ENCODE data around the gene TRIM66.
A peak's percentile ranks its signal among the peaks of the same experiment; 100 is the strongest.

The TRIM66 gene

DNA sequence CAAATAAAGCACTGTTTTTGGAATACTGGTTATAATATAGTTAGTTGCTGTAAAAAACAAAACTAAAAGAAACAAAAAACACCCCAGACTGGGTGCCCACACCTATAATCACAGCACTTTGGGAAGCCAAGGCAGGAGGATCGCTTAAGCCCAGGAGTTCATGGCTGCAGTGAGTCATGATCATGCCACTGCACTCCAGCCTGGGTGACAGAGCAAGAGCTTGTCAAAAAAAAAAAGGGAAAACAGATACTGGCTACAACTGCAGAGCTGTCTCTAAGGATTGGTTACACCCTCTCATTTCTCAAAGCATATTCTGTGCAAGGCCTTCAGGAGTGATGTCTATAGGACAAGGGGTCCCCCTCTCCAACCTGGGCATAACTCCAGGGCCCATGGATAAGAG is 73.8 kb downstream of the TRIM66 start:
- DNase-seq (ENCODE audit: insufficient read length, low spot score) (no peak), FAIRE-seq (no peak)
- TF ChIP-seq, protein P1, sequence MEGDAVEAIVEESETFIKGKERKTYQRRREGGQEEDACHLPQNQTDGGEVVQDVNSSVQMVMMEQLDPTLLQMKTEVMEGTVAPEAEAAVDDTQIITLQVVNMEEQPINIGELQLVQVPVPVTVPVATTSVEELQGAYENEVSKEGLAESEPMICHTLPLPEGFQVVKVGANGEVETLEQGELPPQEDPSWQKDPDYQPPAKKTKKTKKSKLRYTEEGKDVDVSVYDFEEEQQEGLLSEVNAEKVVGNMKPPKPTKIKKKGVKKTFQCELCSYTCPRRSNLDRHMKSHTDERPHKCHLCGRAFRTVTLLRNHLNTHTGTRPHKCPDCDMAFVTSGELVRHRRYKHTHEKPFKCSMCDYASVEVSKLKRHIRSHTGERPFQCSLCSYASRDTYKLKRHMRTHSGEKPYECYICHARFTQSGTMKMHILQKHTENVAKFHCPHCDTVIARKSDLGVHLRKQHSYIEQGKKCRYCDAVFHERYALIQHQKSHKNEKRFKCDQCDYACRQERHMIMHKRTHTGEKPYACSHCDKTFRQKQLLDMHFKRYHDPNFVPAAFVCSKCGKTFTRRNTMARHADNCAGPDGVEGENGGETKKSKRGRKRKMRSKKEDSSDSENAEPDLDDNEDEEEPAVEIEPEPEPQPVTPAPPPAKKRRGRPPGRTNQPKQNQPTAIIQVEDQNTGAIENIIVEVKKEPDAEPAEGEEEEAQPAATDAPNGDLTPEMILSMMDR (IDR thresholded peaks at IDR 0.05; ENCODE audit: insufficient read depth, missing control alignments): no peak

DNA sequence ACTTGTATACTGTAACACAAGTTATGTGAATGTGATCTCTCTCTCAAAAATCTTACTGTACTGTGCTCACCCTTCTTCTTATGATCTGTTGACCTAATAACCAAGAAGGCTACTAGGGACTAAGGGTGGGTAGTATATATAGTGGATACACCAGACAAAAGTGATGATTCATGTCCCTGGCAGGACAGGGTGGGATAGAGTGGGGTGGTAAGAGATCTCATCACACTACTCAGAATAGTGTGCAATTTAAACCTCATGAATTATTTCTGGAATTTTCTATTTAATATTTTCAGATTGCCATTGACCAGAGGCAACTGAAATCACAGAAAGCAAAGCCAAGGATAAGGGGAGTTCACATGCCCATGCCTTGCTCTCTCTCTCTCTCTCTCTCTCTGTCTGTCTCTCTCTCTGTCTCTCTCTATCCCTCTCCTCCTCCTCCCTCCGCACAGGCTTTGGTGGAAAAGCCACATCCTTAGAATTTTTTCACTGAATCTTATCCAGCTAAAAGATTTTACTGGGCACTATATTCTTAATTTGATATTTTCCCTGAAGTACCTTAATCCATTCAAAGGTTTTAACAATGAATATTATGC is 76.4 kb downstream of the TRIM66 start:
- TF ChIP-seq, protein P1 (IDR thresholded peaks at IDR 0.05; ENCODE audit: insufficient read depth, missing control alignments): no peak
- FAIRE-seq (no peak), DNase-seq (ENCODE audit: insufficient read length, low spot score) (no peak)

DNA sequence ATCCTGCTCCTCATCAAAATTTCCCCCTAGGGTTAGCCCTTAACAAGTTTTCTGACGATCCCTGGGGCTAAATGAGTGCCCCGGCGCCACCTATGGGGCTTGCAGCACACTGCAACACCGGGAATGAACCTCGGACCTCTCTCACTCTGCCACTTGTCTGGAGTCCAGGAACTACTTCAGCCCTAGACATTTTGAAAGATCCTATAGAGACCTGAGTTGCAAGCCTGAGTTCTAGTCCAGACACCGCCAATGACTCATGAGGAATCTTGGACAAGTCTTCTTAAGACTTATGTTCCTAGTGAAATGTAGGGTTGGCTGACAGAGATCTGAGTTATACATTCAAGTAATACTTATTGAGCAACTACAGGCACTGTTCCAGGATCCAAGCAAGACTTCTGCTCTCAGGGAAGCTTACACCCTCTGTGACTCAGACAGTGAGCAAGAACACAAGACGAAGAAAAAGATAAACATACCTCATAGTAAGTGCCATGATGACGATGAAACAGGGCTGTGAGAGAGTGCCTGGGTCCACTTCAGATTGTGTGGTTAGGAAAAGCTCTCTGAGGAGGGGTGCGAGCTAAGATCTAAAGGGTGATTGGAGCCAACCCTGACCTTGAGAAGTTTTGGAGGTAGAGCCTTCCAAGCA is 78.3 kb downstream of the TRIM66 start:
- TF ChIP-seq, protein P1 (IDR thresholded peaks at IDR 0.05; ENCODE audit: insufficient read depth, missing control alignments): peak; percentile 66
- FAIRE-seq: no peak
- peak; percentile 38 for DNase-seq (ENCODE audit: insufficient read length, low spot score)

DNA sequence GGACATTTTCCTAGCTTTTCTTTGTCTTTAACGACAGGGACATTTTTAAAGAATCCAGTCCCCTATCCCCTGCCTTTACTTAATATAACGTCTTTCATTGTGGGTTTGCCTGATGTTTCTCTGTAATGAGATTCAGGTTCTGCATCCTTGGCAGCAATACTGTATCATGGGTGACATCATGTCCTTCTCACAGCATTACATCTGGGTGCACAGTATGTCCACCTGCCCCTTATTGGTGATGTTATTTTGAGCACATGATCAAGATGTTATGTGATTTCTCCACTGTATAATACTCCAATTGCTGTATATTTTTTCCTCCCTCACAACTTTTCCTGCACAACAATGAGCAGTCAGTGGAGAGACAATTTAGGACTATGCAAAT is 78.8 kb downstream of the TRIM66 start:
- TF ChIP-seq, protein P1 (IDR thresholded peaks at IDR 0.05; ENCODE audit: insufficient read depth, missing control alignments): no peak
- FAIRE-seq (no peak), DNase-seq (ENCODE audit: insufficient read length, low spot score) (no peak)

DNA sequence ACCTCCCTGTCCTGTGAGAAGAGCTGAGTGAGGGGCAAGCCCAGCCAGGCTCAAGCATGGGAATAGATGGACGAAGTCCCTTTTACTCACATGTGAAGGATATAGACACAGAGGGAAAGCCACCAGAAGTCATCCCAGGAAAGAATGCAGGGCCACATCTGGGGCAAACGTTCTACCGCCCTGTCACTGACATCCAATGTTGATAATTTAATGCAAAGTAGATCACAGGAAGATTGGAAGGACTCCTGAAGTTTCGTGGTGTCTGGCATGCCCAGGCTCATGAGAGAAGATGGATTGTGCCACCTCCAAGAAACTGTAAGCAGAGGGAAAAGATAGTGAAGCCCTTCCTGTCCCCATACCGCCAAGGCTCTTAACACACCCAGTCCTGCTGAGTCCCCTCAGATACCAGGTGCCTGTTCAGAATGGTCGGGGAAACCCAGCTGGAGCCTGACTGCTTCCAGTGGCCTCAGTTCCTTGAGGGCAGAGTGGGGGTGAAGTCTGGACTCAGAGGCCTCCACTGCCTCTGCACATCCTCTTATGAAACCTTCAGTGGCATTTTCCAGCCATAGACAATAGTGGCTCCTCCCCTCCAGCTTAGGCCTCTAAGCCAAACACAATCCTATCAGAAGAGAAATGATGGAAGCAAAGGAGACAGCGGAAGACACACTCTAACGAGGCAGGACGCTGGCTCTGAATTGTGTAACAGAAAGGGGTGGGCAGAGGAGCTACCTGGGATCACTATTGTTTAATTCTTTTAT is 80.9 kb downstream of the TRIM66 start:
- no peak for FAIRE-seq
- no peak for DNase-seq (ENCODE audit: insufficient read length, low spot score)
- TF ChIP-seq, protein P1 (IDR thresholded peaks at IDR 0.05; ENCODE audit: insufficient read depth, missing control alignments): no peak

DNA sequence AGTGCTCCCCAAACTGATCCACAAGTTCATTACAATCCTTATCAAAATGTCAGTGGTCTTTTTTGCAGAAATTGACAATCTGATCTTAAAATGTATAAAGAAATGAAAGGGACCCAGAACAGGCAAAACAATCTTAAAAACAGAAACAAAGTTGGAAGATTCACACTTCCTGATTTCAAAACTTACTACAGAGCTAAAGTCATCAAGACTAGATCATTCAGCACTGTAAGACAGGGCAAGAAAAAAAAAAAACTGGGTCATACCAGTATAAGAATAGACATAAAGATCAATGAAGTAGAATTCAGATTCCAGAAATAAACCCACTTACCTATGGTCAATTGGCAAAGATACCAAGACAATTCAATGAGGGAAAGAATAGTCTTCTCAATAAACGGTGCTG is 84.0 kb downstream of the TRIM66 start:
- TF ChIP-seq, protein P1 (IDR thresholded peaks at IDR 0.05; ENCODE audit: insufficient read depth, missing control alignments): no peak
- FAIRE-seq (no peak), DNase-seq (ENCODE audit: insufficient read length, low spot score) (no peak)

DNA sequence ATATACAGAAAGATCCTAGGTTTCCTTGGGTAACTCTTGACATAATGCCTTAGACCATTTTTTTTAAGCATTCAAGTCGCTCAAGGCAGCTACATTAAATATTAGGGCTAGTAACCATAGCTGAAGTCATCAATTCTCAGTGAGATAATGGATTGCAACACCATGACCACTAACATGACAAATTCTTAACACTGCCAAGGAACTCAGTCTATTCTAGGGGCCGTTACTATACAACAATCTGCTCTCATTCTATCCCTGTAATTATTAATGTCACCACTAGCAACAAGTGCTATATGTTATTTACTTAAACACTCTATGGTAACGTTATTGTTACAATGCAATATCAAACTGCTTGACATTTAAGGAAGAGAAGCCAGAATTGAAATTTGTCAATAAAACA is 85.3 kb downstream of the TRIM66 start:
- FAIRE-seq: no peak
- no peak for DNase-seq (ENCODE audit: insufficient read length, low spot score)
- TF ChIP-seq, protein P1 (IDR thresholded peaks at IDR 0.05; ENCODE audit: insufficient read depth, missing control alignments): no peak
